ENCODE measurements around the gene EIF4A3. TPM values are rescaled to one million over a fixed set of nuclear protein-coding genes. Genes with fewer than 3 reads are reported as not detected.

Gene EIF4A3
- 100 to 1,000 TPM in 1 of 4 donors, 10 to 100 TPM in 3; 29.7 to 500 (median 79.1) TPM for total RNA-seq

DNA sequence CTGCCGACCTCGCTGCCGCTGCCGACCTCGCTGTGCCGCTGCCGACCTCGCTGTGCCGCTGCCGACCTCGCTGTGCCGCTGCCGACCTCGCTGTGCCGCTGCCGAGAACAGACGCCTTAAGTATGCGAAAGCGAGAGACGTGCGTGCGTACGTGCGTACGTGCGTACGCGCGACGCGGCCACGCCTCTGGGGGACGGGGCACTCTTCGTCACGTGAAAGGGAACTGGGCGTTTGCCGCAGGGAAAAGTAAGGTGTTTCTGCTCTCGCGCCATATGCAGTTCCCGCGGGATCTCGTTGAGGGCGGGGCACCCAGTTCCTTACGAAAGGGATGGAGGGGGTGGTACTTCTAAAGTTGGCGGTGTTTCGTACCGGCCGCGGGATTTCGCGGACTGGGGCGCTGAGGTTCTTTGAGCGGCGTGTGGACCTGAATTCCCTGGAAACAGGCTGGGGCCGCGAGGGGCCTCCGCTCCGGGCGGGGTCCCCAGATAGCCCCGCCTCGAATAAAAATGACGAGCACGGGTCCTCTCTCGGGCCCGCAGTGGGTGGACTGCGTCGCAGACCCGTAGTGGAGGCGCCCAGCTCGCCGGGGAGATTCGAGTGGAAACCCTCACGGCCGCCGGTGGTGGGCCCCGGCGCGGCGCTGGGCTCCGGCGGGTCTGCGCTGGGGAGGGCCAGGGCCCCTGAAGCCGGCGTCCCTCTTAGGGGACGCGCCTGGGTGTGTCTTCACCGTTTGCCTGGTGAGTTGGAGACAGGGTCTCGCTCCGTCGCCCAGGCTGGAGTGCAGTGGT, at the start of gene EIF4A3:
EIF4A3 (minus strand) TSS at position 94 of the 788 bp plus-strand sequence. CDS start 167 bp downstream, outside the sequence.
- intact Hi-C loops (cut with DNase I; ENCODE audit: low total_unique reads), result no loop called here
- H3K9me3 ChIP-seq, result no peaks in the 10 kb centered on the region
- H3K27ac ChIP-seq, result peak within 1 kb of the TSS; percentile 93 to 96
- no peaks in the 10 kb centered on the region for H3K36me3 ChIP-seq
- H3K27me3 ChIP-seq, result no peaks in the 10 kb centered on the region
- no peaks in the 10 kb centered on the region for H3K4me1 ChIP-seq
- peak within 1 kb of the TSS; percentile 83 to 94 for H3K4me3 ChIP-seq
- peak; percentile 99 for DNase-seq
- TF ChIP-seq, protein P1, sequence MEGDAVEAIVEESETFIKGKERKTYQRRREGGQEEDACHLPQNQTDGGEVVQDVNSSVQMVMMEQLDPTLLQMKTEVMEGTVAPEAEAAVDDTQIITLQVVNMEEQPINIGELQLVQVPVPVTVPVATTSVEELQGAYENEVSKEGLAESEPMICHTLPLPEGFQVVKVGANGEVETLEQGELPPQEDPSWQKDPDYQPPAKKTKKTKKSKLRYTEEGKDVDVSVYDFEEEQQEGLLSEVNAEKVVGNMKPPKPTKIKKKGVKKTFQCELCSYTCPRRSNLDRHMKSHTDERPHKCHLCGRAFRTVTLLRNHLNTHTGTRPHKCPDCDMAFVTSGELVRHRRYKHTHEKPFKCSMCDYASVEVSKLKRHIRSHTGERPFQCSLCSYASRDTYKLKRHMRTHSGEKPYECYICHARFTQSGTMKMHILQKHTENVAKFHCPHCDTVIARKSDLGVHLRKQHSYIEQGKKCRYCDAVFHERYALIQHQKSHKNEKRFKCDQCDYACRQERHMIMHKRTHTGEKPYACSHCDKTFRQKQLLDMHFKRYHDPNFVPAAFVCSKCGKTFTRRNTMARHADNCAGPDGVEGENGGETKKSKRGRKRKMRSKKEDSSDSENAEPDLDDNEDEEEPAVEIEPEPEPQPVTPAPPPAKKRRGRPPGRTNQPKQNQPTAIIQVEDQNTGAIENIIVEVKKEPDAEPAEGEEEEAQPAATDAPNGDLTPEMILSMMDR (IDR thresholded peaks at IDR 0.05), result peak in 3 of 4 experiments; percentile 10 to 31 (median 15)
- TF ChIP-seq POLR2A (IDR thresholded peaks at IDR 0.05), result peak; percentile 93

DNA sequence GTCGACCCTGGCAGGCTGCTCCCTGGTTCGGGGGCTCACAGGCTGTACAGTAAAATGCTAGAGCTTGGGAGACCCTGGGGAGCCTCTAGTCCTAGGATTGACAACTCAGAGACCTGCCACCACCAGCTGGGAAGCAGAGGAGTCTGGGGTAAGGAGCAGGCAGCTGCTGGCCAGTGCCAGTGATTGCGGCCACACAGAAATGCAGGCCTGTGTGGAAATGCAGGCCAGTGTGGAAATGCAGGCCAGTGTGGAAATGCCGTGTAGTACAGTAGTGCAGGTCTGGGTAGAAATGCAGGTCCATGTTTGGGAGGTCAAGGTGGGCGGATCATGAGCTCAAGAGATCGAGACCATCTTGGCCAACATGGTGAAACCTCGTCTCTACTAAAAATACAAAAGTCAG, 49.7 kb upstream of the EIF4A3 start:
- no peak for DNase-seq
- intact Hi-C loops (cut with DNase I; ENCODE audit: low total_unique reads), result no loop called here
- no peak overlapping the region for H3K4me3 ChIP-seq
- no peaks in the 10 kb centered on the region for H3K27me3 ChIP-seq
- no peak overlapping the region for H3K27ac ChIP-seq
- no peaks in the 10 kb centered on the region for H3K36me3 ChIP-seq
- H3K9me3 ChIP-seq, result no peaks in the 10 kb centered on the region
- TF ChIP-seq, protein P1 (IDR thresholded peaks at IDR 0.05), result no peak
- no peak for TF ChIP-seq POLR2A (IDR thresholded peaks at IDR 0.05)
- no peaks in the 10 kb centered on the region for H3K4me1 ChIP-seq

DNA sequence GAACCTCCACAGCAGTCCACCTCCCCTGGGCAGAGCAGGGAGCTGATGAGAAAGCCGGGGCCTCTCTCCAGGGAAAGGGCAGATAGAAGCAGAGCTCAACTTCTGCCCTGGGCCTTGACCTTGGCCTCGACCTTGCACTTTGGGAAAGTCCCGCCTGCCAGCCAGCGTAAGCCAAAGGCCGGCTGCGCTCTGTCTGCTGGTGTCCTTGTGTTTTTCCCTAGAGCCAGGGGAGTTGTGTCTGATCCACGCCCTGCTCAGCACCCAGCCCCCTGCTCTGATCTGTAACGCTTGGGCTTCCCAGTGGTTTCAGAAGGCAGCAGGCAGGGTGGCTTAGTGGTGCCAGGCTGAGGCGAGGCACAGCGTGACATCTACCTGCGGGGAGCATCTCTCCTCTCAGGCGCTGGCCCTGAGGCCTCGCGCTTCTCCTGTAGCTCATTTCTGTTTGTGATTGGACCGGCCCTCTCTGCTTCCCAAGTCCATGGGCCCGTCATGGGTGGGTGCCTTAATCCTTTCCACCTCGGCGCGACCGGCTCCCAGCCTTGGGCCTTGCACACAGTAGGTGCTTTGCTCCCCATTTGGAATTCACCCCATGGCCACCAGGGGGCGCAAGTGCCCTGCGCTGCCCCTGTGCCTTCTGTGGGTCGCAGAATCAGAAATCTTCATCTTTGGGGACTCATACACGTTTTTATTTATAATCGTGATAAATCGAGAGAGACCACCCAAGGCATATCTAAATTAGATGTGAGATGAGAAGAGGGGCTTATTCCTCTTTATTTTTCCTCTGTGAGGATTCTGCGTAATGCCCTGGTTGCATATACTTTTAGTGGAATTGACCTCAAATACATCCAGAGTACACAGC, 49.0 kb upstream of the EIF4A3 start:
- intact Hi-C loops (cut with DNase I; ENCODE audit: low total_unique reads), result no loop called here
- H3K36me3 ChIP-seq, result no peaks in the 10 kb centered on the region
- H3K4me3 ChIP-seq, result no peak overlapping the region
- no peak for DNase-seq
- H3K4me1 ChIP-seq, result no peaks in the 10 kb centered on the region
- no peak overlapping the region for H3K27ac ChIP-seq
- no peaks in the 10 kb centered on the region for H3K9me3 ChIP-seq
- no peak for TF ChIP-seq POLR2A (IDR thresholded peaks at IDR 0.05)
- TF ChIP-seq, protein P1 (IDR thresholded peaks at IDR 0.05), result peak; percentile 44 to 69 (median 58)
- no peaks in the 10 kb centered on the region for H3K27me3 ChIP-seq

DNA sequence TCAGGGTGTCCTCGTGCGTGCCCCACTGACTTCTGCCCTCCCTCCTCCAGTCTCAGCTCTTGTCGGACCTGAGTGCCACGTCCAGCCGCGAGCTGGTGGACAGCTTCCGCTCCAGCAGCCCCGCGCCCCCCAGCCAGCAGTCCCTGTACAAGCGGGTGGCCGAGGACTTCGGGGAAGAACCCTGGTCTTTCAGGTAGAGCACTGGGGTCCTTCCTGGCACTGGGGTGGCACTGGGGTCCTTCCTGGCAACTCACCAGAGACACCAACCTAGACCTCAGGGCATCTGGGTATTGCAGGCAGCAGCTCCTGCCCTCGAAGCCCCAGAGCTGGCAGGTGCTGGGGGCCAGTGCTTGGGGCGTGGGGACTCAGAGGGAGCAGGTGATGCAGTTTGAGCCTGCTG, 48.2 kb upstream of the EIF4A3 start:
- H3K4me3 ChIP-seq, result no peak overlapping the region
- no peaks in the 10 kb centered on the region for H3K4me1 ChIP-seq
- TF ChIP-seq POLR2A (IDR thresholded peaks at IDR 0.05), result no peak
- TF ChIP-seq, protein P1 (IDR thresholded peaks at IDR 0.05), result no peak
- intact Hi-C loops (cut with DNase I; ENCODE audit: low total_unique reads), result no loop called here
- no peaks in the 10 kb centered on the region for H3K27me3 ChIP-seq
- H3K36me3 ChIP-seq, result no peaks in the 10 kb centered on the region
- no peaks in the 10 kb centered on the region for H3K9me3 ChIP-seq
- H3K27ac ChIP-seq, result no peak overlapping the region
- no peak for DNase-seq
